Activated T-cell treated with anti-CD3 and anti-CD28 coated beads for 24 hours (primary cell): ENCODE measurements around the gene ACTA2.

Source experiments
- DNase-seq: peaks from one replicate; pipeline ENCODE4 v3.0.0-alpha.2; 2020; ENCODE audit warnings: low read depth

ACTA2 gene

GRCh38 chr10:88892222-88892967 lies 60.2 kb downstream of the ACTA2 start:
- DNase-seq, result no peak

- DNase-seq, result no peak
Observed at GRCh38 chr10:88890681-88891381, 61.7 kb downstream of the ACTA2 start.

GRCh38 chr10:88889559-88890337 lies 62.8 kb downstream of the ACTA2 start:
- DNase-seq, result no peak

- no peak for DNase-seq
Observed at GRCh38 chr10:88888810-88889445, 63.6 kb downstream of the ACTA2 start.

- DNase-seq, result no peak
Observed at GRCh38 chr10:88886557-88886956, 66.0 kb downstream of the ACTA2 start.
